GM23248 (cell line): ENCODE data around the gene PRKAR1B.

Source experiments
- EZH2 ChIP-seq: fragments of 200-600 bp; sonication (generic); IDR thresholded peaks from 2 replicates; pipeline ENCODE4 v1.6.1; 2018; ENCODE audit warnings: antibody characterized with exemption, mild to moderate bottlenecking; ENCODE audit not compliant: insufficient read depth, poor library complexity, severe bottlenecking
- EZH2phosphoT487 ChIP-seq: fragments of 200-600 bp; sonication (generic); IDR thresholded peaks from 2 replicates; pipeline ENCODE4 v1.6.1; 2018; ENCODE audit warnings: antibody characterized with exemption, moderate library complexity, mild to moderate bottlenecking, low read depth; ENCODE audit not compliant: insufficient read depth

- TF ChIP-seq EZH2phosphoT487: no peak
- no peak for TF ChIP-seq EZH2
These were observed 22.1 kb upstream of the PRKAR1B start for GRCh38 chr7:749140-749551.
